Measurements from ENCODE around the gene GSTO1. TPM values are rescaled to one million over a fixed set of nuclear protein-coding genes. Genes with fewer than 3 reads are reported as not detected.
A peak's percentile ranks its signal among the peaks of the same experiment; 100 is the strongest.

The GSTO1 gene
- total and polyA plus RNA-seq, 2 of the 13 experiments (the other 11 are each of a cell fraction or from before 2014, with no cell fraction given) = 228 to 300 TPM

DNA sequence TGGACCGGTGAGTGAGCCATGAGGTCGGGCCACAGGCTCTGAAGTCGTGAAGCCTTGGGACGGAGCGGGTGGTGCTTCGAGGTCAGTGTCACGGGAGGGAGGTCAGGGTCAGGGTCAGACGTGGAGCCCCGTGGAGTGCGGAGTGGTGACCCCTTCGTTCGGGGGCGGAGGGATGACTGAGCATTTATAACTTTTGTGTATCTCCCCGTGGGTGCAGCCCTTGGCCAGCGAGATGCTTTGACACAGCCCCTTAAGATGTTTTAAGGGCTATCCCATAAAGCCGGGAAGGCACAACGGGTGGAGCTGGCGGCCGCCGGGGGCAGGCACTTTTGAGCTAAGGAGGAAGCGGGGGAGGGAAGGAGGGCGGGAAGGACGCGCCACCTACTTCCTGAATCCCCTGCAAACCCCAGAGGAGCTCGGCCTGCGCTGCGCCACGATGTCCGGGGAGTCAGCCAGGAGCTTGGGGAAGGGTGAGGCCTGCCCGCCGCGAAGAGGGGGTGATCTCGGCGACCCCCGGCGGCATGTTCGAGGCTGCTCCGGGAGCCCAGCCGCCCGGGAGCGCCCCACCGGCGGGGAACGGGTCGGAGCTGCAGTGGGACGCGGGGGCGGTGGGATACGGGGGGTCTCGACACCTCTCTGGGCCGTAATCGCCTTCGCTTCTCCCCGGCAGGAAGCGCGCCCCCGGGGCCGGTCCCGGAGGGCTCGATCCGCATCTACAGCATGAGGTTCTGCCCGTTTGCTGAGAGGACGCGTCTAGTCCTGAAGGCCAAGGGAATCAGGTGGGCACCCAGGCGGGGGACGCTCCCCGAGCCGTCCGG is at the start of gene GSTO1 (continued):
- peak; percentile 19; the same call in 1 of the 2 replicates for TF ChIP-seq ARHGAP35 (CRISPR knock-in tag; IDR thresholded peaks at IDR 0.05; ENCODE audit: borderline replicate concordance)
- TF ChIP-seq RBFOX2 (IDR thresholded peaks at IDR 0.05; ENCODE audit: low read depth, low read length) = peak; percentile 95
- TF ChIP-seq ZNF629 (CRISPR knock-in tag; conservative IDR thresholded peaks at IDR 0.05) = no peak
- TF ChIP-seq, protein P1, sequence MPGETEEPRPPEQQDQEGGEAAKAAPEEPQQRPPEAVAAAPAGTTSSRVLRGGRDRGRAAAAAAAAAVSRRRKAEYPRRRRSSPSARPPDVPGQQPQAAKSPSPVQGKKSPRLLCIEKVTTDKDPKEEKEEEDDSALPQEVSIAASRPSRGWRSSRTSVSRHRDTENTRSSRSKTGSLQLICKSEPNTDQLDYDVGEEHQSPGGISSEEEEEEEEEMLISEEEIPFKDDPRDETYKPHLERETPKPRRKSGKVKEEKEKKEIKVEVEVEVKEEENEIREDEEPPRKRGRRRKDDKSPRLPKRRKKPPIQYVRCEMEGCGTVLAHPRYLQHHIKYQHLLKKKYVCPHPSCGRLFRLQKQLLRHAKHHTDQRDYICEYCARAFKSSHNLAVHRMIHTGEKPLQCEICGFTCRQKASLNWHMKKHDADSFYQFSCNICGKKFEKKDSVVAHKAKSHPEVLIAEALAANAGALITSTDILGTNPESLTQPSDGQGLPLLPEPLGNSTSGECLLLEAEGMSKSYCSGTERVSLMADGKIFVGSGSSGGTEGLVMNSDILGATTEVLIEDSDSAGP (CRISPR knock-in tag; IDR thresholded peaks at IDR 0.05; ENCODE audit: borderline replicate concordance) = peak; percentile 68; the same call in 1 of the 2 replicates
- peak; percentile 74 for TF ChIP-seq KMT2A (CRISPR knock-in tag; IDR thresholded peaks at IDR 0.05)
- peak; percentile 63; the same call in 1 of the 2 replicates for TF ChIP-seq THAP11 (CRISPR knock-in tag; IDR thresholded peaks at IDR 0.05)
- 0 out of 2 replicates have a peak, but pooled peaks have one; percentile 43 for TF ChIP-seq ZBTB20 (CRISPR knock-in tag; IDR thresholded peaks at IDR 0.05; ENCODE audit: borderline replicate concordance, low read depth)
- peak; percentile 34 for TF ChIP-seq HNRNPLL (IDR thresholded peaks at IDR 0.05; ENCODE audit: low read depth, low read length, poor library complexity, severe bottlenecking)
- TF ChIP-seq EP300 (IDR thresholded peaks at IDR 0.05; ENCODE audit: low read depth in 2 of 2, low read length in 2 of 2) = peak in 1 of 2 experiments; percentile 56; a peak in 1 of 4 replicates
- TF ChIP-seq EP300 (CRISPR knock-in tag; IDR thresholded peaks at IDR 0.05; ENCODE audit: borderline replicate concordance) = no peak
- no peak for TF ChIP-seq ZNF33A (CRISPR knock-in tag; IDR thresholded peaks at IDR 0.05; ENCODE audit: borderline replicate concordance)
- no peak for TF ChIP-seq REL (CRISPR knock-in tag; conservative IDR thresholded peaks at IDR 0.05)
- TF ChIP-seq ZNF772 (CRISPR knock-in tag; IDR thresholded peaks at IDR 0.05) = 0 out of 2 replicates have a peak, but pooled peaks have one; percentile 21
- 0 out of 2 replicates have a peak, but pooled peaks have one; percentile 35 for TF ChIP-seq GLI4 (CRISPR knock-in tag; IDR thresholded peaks at IDR 0.05; ENCODE audit: borderline replicate concordance)
- TF ChIP-seq, protein P2, sequence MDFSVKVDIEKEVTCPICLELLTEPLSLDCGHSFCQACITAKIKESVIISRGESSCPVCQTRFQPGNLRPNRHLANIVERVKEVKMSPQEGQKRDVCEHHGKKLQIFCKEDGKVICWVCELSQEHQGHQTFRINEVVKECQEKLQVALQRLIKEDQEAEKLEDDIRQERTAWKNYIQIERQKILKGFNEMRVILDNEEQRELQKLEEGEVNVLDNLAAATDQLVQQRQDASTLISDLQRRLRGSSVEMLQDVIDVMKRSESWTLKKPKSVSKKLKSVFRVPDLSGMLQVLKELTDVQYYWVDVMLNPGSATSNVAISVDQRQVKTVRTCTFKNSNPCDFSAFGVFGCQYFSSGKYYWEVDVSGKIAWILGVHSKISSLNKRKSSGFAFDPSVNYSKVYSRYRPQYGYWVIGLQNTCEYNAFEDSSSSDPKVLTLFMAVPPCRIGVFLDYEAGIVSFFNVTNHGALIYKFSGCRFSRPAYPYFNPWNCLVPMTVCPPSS (IDR thresholded peaks at IDR 0.05) = no peak
- TF ChIP-seq, protein P3, sequence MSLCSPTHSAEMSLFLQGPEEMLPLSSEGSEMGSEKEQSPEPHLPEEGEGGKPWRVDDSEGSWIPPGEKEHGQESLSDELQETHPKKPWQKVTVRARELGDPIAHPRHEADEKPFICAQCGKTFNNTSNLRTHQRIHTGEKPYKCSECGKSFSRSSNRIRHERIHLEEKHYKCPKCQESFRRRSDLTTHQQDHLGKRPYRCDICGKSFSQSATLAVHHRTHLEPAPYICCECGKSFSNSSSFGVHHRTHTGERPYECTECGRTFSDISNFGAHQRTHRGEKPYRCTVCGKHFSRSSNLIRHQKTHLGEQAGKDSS (CRISPR knock-in tag; IDR thresholded peaks at IDR 0.05; ENCODE audit: borderline replicate concordance, low read depth) = peak; percentile 30; the same call in 1 of the 2 replicates
- TF ChIP-seq, protein P4, sequence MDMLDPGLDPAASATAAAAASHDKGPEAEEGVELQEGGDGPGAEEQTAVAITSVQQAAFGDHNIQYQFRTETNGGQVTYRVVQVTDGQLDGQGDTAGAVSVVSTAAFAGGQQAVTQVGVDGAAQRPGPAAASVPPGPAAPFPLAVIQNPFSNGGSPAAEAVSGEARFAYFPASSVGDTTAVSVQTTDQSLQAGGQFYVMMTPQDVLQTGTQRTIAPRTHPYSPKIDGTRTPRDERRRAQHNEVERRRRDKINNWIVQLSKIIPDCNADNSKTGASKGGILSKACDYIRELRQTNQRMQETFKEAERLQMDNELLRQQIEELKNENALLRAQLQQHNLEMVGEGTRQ (IDR thresholded peaks at IDR 0.05; ENCODE audit: low read depth, low read length) = no peak
- TF ChIP-seq, protein P4 (CRISPR knock-in tag; IDR thresholded peaks at IDR 0.05; ENCODE audit: borderline replicate concordance) = peak; percentile 40; the same call in 1 of the 2 replicates
- no peak for TF ChIP-seq ZNF333 (CRISPR knock-in tag; IDR thresholded peaks at IDR 0.05; ENCODE audit: borderline replicate concordance)
- TF ChIP-seq RNF2 (conservative IDR thresholded peaks at IDR 0.05; ENCODE audit: low read depth) = no peak
- TF ChIP-seq SNAPC2 (CRISPR knock-in tag; IDR thresholded peaks at IDR 0.05) = no peak
- TF ChIP-seq ZNF891 (CRISPR knock-in tag; IDR thresholded peaks at IDR 0.05) = peak; percentile 91; the same call in 1 of the 2 replicates
- peak; percentile 54 for TF ChIP-seq ZNF543 (CRISPR knock-in tag; IDR thresholded peaks at IDR 0.05)

All from HepG2 (cell line).